ENCODE results near the gene STRBP. TPM values are rescaled to one million over a fixed set of nuclear protein-coding genes. Genes with fewer than 3 reads are reported as not detected.

The STRBP gene
- total RNA-seq, 1 experiment from 2014 or later, result 40.3 TPM

GRCh38 chr9:123104807-123105206 lies 163.6 kb downstream of the STRBP start:
- DNase-seq (ENCODE audit: low read depth, low spot score), result no peak
- Histone ChIP-seq H3K4me3 (ENCODE audit: low read depth in 2 of 2, low read length in 2 of 2) (no peak overlapping the region), H3K36me3 (ENCODE audit: control insufficient read depth, insufficient read depth, low read length) (no peaks in the 10 kb centered on the region; the same call in 1 of the 2 replicates), H3K27me3 (ENCODE audit: control insufficient read depth, insufficient read depth, low read length) (no peaks in the 10 kb centered on the region), H3K9me3 (ENCODE audit: control insufficient read depth, insufficient read depth, low read depth, low read length) (no peaks in the 10 kb centered on the region), H3K4me1 (ENCODE audit: control insufficient read depth, insufficient read depth, low read length) (no peaks in the 10 kb centered on the region), H3K27ac (ENCODE audit: low read length) (no peak overlapping the region)
- BruUV-seq (replicated peaks), result no TSS peak
- POLR2A ChIA-PET, result no interaction called here
- in situ Hi-C loops (cut with HindIII; ENCODE audit: low pct_unique_long_range_greater_than_20kb, low sequenced_read_pairs), result no loop called here
- no peak for ATAC-seq
- intact Hi-C loops (cut with micrococcal nuclease; ENCODE audit: unreplicated experiment), result no loop called here
- CTCF ChIA-PET, result no interaction called here
- no peak for TF ChIP-seq REST (IDR thresholded peaks at IDR 0.05; ENCODE audit: insufficient read depth in 1 of 2, low read depth in 2 of 2, low read length in 1 of 2)
- TF ChIP-seq POLR2AphosphoS5 (IDR thresholded peaks at IDR 0.05; ENCODE audit: low read depth, low read length), result no peak
- no peak for TF ChIP-seq TCF7L2 (IDR thresholded peaks at IDR 0.05; ENCODE audit: low read depth, low read length)
- no peak for TF ChIP-seq SIN3A (IDR thresholded peaks at IDR 0.05; ENCODE audit: borderline replicate concordance, insufficient read depth, low read depth, low read length)
- TF ChIP-seq, protein P1, sequence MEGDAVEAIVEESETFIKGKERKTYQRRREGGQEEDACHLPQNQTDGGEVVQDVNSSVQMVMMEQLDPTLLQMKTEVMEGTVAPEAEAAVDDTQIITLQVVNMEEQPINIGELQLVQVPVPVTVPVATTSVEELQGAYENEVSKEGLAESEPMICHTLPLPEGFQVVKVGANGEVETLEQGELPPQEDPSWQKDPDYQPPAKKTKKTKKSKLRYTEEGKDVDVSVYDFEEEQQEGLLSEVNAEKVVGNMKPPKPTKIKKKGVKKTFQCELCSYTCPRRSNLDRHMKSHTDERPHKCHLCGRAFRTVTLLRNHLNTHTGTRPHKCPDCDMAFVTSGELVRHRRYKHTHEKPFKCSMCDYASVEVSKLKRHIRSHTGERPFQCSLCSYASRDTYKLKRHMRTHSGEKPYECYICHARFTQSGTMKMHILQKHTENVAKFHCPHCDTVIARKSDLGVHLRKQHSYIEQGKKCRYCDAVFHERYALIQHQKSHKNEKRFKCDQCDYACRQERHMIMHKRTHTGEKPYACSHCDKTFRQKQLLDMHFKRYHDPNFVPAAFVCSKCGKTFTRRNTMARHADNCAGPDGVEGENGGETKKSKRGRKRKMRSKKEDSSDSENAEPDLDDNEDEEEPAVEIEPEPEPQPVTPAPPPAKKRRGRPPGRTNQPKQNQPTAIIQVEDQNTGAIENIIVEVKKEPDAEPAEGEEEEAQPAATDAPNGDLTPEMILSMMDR (IDR thresholded peaks at IDR 0.05), result no peak

GRCh38 chr9:123102375-123103113 lies 165.8 kb downstream of the STRBP start:
- intact Hi-C loops (cut with micrococcal nuclease; ENCODE audit: unreplicated experiment) (no loop called here), in situ Hi-C loops (cut with HindIII; ENCODE audit: low pct_unique_long_range_greater_than_20kb, low sequenced_read_pairs) (no loop called here)
- no peak for ATAC-seq
- Histone ChIP-seq H3K9me3 (ENCODE audit: control insufficient read depth, insufficient read depth, low read depth, low read length) (no peaks in the 10 kb centered on the region), H3K4me1 (ENCODE audit: control insufficient read depth, insufficient read depth, low read length) (no peaks in the 10 kb centered on the region), H3K36me3 (ENCODE audit: control insufficient read depth, insufficient read depth, low read length) (peaks cover 3% of the 10 kb centered on the region), H3K4me3 (ENCODE audit: low read depth in 2 of 2, low read length in 2 of 2) (no peak overlapping the region), H3K27me3 (ENCODE audit: control insufficient read depth, insufficient read depth, low read length) (no peaks in the 10 kb centered on the region), H3K27ac (ENCODE audit: low read length) (no peak overlapping the region)
- ChIA-PET CTCF (interaction anchor here (0.6 kb wide), 2 partner anchors 23 to 76 kb away, joined by 4 to 5 read pairs; no protein-coding TSS in a partner anchor), POLR2A (no interaction called here)
- no TSS peak for BruUV-seq (replicated peaks)
- no peak for DNase-seq (ENCODE audit: low read depth, low spot score)
- TF ChIP-seq POLR2AphosphoS5 (IDR thresholded peaks at IDR 0.05; ENCODE audit: low read depth, low read length) (no peak), REST (IDR thresholded peaks at IDR 0.05; ENCODE audit: insufficient read depth in 1 of 2, low read depth in 2 of 2, low read length in 1 of 2) (no peak), TCF7L2 (IDR thresholded peaks at IDR 0.05; ENCODE audit: low read depth, low read length) (no peak), SIN3A (IDR thresholded peaks at IDR 0.05; ENCODE audit: borderline replicate concordance, insufficient read depth, low read depth, low read length) (no peak)
- TF ChIP-seq, protein P1 (IDR thresholded peaks at IDR 0.05), result no peak; the same call in 1 of the 2 replicates

All from Panc1 (cell line).